ENCODE measurements around the gene NEO1. TPM values are rescaled to one million over a fixed set of nuclear protein-coding genes. Genes with fewer than 3 reads are reported as not detected.

The NEO1 gene
- total and polyA plus RNA-seq, 4 donors: 1.6 to 9.9 (median 5.8) TPM

DNA sequence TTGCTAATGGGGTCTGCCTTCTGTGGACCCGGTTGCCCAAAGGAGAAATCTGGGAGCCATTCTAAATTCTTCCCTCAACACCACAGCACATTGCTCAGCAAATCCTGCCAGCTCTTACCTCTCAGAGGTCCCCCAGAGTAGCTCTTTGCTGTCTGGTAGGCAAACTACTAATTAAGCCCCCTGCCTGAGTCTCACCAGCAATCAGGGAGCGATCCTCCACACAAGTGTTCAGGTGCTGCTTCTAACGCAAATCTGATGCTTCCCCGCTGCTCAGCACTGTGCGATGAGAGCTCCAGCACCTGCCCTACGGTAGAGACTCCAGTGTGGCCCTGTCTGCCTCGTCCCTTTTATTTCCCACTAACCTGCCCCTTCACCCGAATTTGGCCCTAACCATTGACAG lies 256.0 kb downstream of the NEO1 start:
- Histone ChIP-seq H3K4me3 (ENCODE audit: low read depth in 1 of 3, low read length in 3 of 3) (no peak overlapping the region), H3K9me3 (ENCODE audit: control insufficient read depth in 4 of 4, low read length in 3 of 4) (no peaks in the 10 kb centered on the region), H3K27ac (ENCODE audit: low read depth in 1 of 2, low read length in 2 of 2) (no peak overlapping the region), H3K36me3 (ENCODE audit: control insufficient read depth in 4 of 4, insufficient read depth in 3 of 4, low read depth in 1 of 4, low read length in 3 of 4) (peaks cover 0 to 4% (median 0%) of the 10 kb centered on the region in 4 donors), H3K27me3 (ENCODE audit: control insufficient read depth in 4 of 4, insufficient read depth in 4 of 4, low read length in 3 of 4) (no peaks in the 10 kb centered on the region), H3K9ac (ENCODE audit: low read depth in 1 of 2, low read length in 2 of 2) (no peak overlapping the region), H3K4me1 (ENCODE audit: control insufficient read depth in 4 of 4, insufficient read depth in 4 of 4, low read length in 3 of 4) (no peaks in the 10 kb centered on the region)
- WGBS: 94% methylated on average over 8 of the region's 8 CpGs
- TF ChIP-seq GABPA (IDR thresholded peaks at IDR 0.05 in 1 of 2, conservative IDR thresholded peaks at IDR 0.05 in 1 of 2): no peak
- TF ChIP-seq HNF4G (IDR thresholded peaks at IDR 0.05): no peak
- no peak for TF ChIP-seq HNF4A (conservative IDR thresholded peaks at IDR 0.05)
- no peak for TF ChIP-seq ZBTB33 (IDR thresholded peaks at IDR 0.05)
- no peak for TF ChIP-seq SP1 (IDR thresholded peaks at IDR 0.05)
- TF ChIP-seq CTCF (IDR thresholded peaks at IDR 0.05; ENCODE audit: low read depth, low read length, missing input control): no peak
- TF ChIP-seq NR2F2 (IDR thresholded peaks at IDR 0.05): no peak
- TF ChIP-seq RAD21 (IDR thresholded peaks at IDR 0.05): no peak
- no peak for TF ChIP-seq REST (IDR thresholded peaks at IDR 0.05)
- TF ChIP-seq, protein P1, sequence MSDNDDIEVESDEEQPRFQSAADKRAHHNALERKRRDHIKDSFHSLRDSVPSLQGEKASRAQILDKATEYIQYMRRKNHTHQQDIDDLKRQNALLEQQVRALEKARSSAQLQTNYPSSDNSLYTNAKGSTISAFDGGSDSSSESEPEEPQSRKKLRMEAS (IDR thresholded peaks at IDR 0.05): no peak
- no peak for TF ChIP-seq EGR1 (IDR thresholded peaks at IDR 0.05; ENCODE audit: low read depth in 2 of 2)
- no peak for TF ChIP-seq RXRA (IDR thresholded peaks at IDR 0.05)
- no peak for TF ChIP-seq ATF3 (IDR thresholded peaks at IDR 0.05)
- TF ChIP-seq JUND (IDR thresholded peaks at IDR 0.05): no peak
- no peak for TF ChIP-seq YY1 (IDR thresholded peaks at IDR 0.05)
- TF ChIP-seq FOXA1 (IDR thresholded peaks at IDR 0.05): no peak
- TF ChIP-seq FOXA2 (IDR thresholded peaks at IDR 0.05): no peak
- no peak for TF ChIP-seq TAF1 (conservative IDR thresholded peaks at IDR 0.05)
- no peak for DNase-seq (ENCODE audit: low spot score)
